Esophagus squamous epithelium (tissue), 4 donors: ENCODE data around the gene KCND2.

Experiments used
- POLR2A ChIP-seq, 4 donors: fragments of 450-650 bp; IDR thresholded peaks; one replicate each; pipeline ENCODE4 v1.6.1; 2017; ENCODE audit warnings: antibody characterized with exemption in 4 of 4, mild to moderate bottlenecking in 4 of 4, moderate library complexity in 3 of 4
- TF ChIP-seq, protein P1 (sequence below), 6 experiments: fragments of 450-650 bp in 4 of 6; fragments of 200-600 bp in 2 of 6; sonication (generic) in 2 of 6; IDR thresholded peaks; one replicate each; pipeline ENCODE4 v1.5.1; 2016 to 2019; ENCODE audit warnings: antibody characterized with exemption in 6 of 6, mild to moderate bottlenecking in 4 of 6, moderate library complexity in 4 of 6

DNA sequence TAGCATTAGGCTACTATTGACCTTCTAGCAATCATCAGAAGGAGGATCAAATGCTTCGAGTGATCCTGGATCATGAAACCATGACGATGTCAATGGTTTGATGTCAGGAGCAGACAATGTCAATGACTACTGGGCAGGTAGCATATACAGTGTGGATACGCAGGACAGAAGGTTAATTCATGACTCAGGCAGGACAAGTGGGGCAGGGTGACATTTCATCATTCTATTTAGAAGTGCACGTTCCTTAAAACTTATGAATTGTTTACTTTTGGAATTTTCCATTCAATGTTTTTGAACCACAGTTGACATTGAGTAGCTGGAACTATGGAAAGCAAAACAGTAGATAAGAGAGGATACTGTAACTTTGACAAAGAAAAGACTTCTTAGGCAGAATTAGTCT is 444.2 kb downstream of the KCND2 start:
- TF ChIP-seq, protein P1, sequence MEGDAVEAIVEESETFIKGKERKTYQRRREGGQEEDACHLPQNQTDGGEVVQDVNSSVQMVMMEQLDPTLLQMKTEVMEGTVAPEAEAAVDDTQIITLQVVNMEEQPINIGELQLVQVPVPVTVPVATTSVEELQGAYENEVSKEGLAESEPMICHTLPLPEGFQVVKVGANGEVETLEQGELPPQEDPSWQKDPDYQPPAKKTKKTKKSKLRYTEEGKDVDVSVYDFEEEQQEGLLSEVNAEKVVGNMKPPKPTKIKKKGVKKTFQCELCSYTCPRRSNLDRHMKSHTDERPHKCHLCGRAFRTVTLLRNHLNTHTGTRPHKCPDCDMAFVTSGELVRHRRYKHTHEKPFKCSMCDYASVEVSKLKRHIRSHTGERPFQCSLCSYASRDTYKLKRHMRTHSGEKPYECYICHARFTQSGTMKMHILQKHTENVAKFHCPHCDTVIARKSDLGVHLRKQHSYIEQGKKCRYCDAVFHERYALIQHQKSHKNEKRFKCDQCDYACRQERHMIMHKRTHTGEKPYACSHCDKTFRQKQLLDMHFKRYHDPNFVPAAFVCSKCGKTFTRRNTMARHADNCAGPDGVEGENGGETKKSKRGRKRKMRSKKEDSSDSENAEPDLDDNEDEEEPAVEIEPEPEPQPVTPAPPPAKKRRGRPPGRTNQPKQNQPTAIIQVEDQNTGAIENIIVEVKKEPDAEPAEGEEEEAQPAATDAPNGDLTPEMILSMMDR (IDR thresholded peaks at IDR 0.05), result no peak
- TF ChIP-seq POLR2A (IDR thresholded peaks at IDR 0.05), result no peak
